ENCODE results near the gene CTXN1. TPM values are rescaled to one million over a fixed set of nuclear protein-coding genes. Genes with fewer than 3 reads are reported as not detected.

The CTXN1 gene
- total RNA-seq (ENCODE audit: low replicate concordance): 2.8 and 4.1 TPM in 2 replicates

- no peak for TF ChIP-seq CTCF (IDR thresholded peaks at IDR 0.05; ENCODE audit: insufficient read depth, low read length)
- peak within 1 kb of the TSS; percentile 56 for H3K4me3 ChIP-seq (ENCODE audit: low read depth, low read length)
- DNase-seq (ENCODE audit: low read depth): peak; percentile 31
Measured at GRCh38 chr19:7926021-7926726, at the start of gene CTXN1. CTXN1 (minus strand) TSS chr19:7926135; CDS start chr19:7925538, 597 bp downstream.

GRCh38 chr19:7975037-7975436 is 49.1 kb upstream of the CTXN1 start:
- H3K4me3 ChIP-seq (ENCODE audit: low read depth, low read length): no peak overlapping the region
- TF ChIP-seq CTCF (IDR thresholded peaks at IDR 0.05; ENCODE audit: insufficient read depth, low read length): no peak
- no peak for DNase-seq (ENCODE audit: low read depth)

GRCh38 chr19:7973883-7974282 is 47.9 kb upstream of the CTXN1 start:
- no peak for DNase-seq (ENCODE audit: low read depth)
- H3K4me3 ChIP-seq (ENCODE audit: low read depth, low read length): no peak overlapping the region
- no peak for TF ChIP-seq CTCF (IDR thresholded peaks at IDR 0.05; ENCODE audit: insufficient read depth, low read length)

GRCh38 chr19:7971553-7972520 is 45.9 kb upstream of the CTXN1 start:
- DNase-seq (ENCODE audit: low read depth): no peak
- H3K4me3 ChIP-seq (ENCODE audit: low read depth, low read length): no peak overlapping the region
- no peak for TF ChIP-seq CTCF (IDR thresholded peaks at IDR 0.05; ENCODE audit: insufficient read depth, low read length)

GRCh38 chr19:7970716-7971448 is 44.9 kb upstream of the CTXN1 start:
- TF ChIP-seq CTCF (IDR thresholded peaks at IDR 0.05; ENCODE audit: insufficient read depth, low read length): peak; percentile 83
- DNase-seq (ENCODE audit: low read depth): peak; percentile 30

GRCh38 chr19:7969555-7969939 is 43.6 kb upstream of the CTXN1 start:
- H3K4me3 ChIP-seq (ENCODE audit: low read depth, low read length): no peak overlapping the region
- no peak for DNase-seq (ENCODE audit: low read depth)
- no peak for TF ChIP-seq CTCF (IDR thresholded peaks at IDR 0.05; ENCODE audit: insufficient read depth, low read length)

More at GRCh38 chr19:7970716-7971448, 44.9 kb upstream of the CTXN1 start:
- no peak overlapping the region for H3K4me3 ChIP-seq (ENCODE audit: low read depth, low read length)
